MM.1S (cell line): ENCODE measurements around the gene MBD5.

Experiments used
- DNase-seq: peaks from one replicate; pipeline ENCODE4 v3.0.0-alpha.2; 2015
- H2AFZ ChIP-seq: fragments of 300-600 bp; sonication (generic); 2 replicates; pipeline ENCODE4 v1.6.0; 2016; ENCODE audit warnings: antibody characterized with exemption, low read length
- H3F3A ChIP-seq: fragments of 300-600 bp; sonication (generic); 2 replicates; pipeline ENCODE4 v1.6.1; 2016; ENCODE audit warnings: mild to moderate bottlenecking, antibody characterized with exemption, low read length, moderate library complexity, mixed read lengths; ENCODE audit not compliant: insufficient read depth
- H3K27ac ChIP-seq: fragments of 300-600 bp; sonication (generic); 2 replicates; pipeline ENCODE4 v1.5.1; 2016; ENCODE audit warnings: mild to moderate bottlenecking, low read length
- H3K27me3 ChIP-seq: fragments of 300-600 bp; sonication (generic); replicated peaks from 2 replicates; pipeline ENCODE4 v1.6.0; 2016; ENCODE audit warnings: low read length; ENCODE audit not compliant: insufficient read depth
- H3K36me3 ChIP-seq: fragments of 300-600 bp; sonication (generic); replicated peaks from 2 replicates; pipeline ENCODE4 v1.6.1; 2016; ENCODE audit warnings: mild to moderate bottlenecking, low read length, mixed read lengths; ENCODE audit not compliant: insufficient read depth
- H3K4me1 ChIP-seq: fragments of 300-600 bp; sonication (generic); 2 replicates; pipeline ENCODE4 v1.6.1; 2016; ENCODE audit warnings: low read length, mixed read lengths
- H3K4me2 ChIP-seq: fragments of 300-600 bp; sonication (generic); 2 replicates; pipeline ENCODE4 v1.6.0; 2016; ENCODE audit warnings: low read depth, low read length
- H3K4me3 ChIP-seq: fragments of 300-600 bp; sonication (generic); 2 replicates; pipeline ENCODE4 v1.5.1; 2016; ENCODE audit warnings: low read length, mixed read lengths
- H3K79me2 ChIP-seq: fragments of 300-600 bp; sonication (generic); 2 replicates; pipeline ENCODE4 v1.6.1; 2016; ENCODE audit warnings: mixed run types, low read length, mixed read lengths
- H3K9ac ChIP-seq: fragments of 300-600 bp; sonication (generic); 2 replicates; pipeline ENCODE4 v1.6.1; 2016; ENCODE audit warnings: low read length, mixed read lengths
- H3K9me2 ChIP-seq: fragments of 300-600 bp; sonication (generic); replicated peaks from 2 replicates; pipeline ENCODE4 v1.6.1; 2016; ENCODE audit warnings: mild to moderate bottlenecking, low read length, mixed read lengths; ENCODE audit not compliant: insufficient read depth
- H3K9me3 ChIP-seq: fragments of 300-600 bp; sonication (generic); replicated peaks from 2 replicates; pipeline ENCODE4 v1.6.1; 2016; ENCODE audit warnings: mild to moderate bottlenecking, low read length, mixed read lengths; ENCODE audit not compliant: insufficient read depth
- H4K20me1 ChIP-seq: fragments of 300-600 bp; sonication (generic); 2 replicates; pipeline ENCODE4 v1.6.1; 2016; ENCODE audit warnings: mild to moderate bottlenecking, low read length, moderate library complexity, mixed read lengths; ENCODE audit not compliant: insufficient read depth
- CTCF ChIP-seq: fragments of 300-600 bp; sonication (generic); IDR thresholded peaks from 2 replicates; pipeline ENCODE4 v1.5.1; 2016; ENCODE audit warnings: antibody characterized with exemption, low read length, mixed read lengths
- EZH2 ChIP-seq: fragments of 300-600 bp; sonication (generic); optimal IDR thresholded peaks from 2 replicates; pipeline ENCODE3; 2017; ENCODE audit warnings: low read depth, mild to moderate bottlenecking, antibody characterized with exemption, low read length, mixed read lengths
- EZH2phosphoT487 ChIP-seq: fragments of 300-600 bp; sonication (generic); IDR thresholded peaks from 2 replicates; pipeline ENCODE4 v1.6.1; 2018; ENCODE audit warnings: antibody characterized with exemption, low read length

The MBD5 gene

GRCh38 chr2:148279216-148279615 is 258.3 kb downstream of the MBD5 start:
- H3K79me2 ChIP-seq: no peaks in the 10 kb centered on the region
- H2AFZ ChIP-seq: no peak overlapping the region
- H3K9ac ChIP-seq: no peak overlapping the region
- no peaks in the 10 kb centered on the region for H3K4me1 ChIP-seq
- no peak overlapping the region for H3K27ac ChIP-seq
- H3K9me3 ChIP-seq: no peaks in the 10 kb centered on the region
- TF ChIP-seq CTCF: no peak
- TF ChIP-seq EZH2: no peak
- no peaks in the 10 kb centered on the region for H3K36me3 ChIP-seq
- H3K4me3 ChIP-seq: no peak overlapping the region
- no peaks in the 10 kb centered on the region for H4K20me1 ChIP-seq
- H3K27me3 ChIP-seq: no peaks in the 10 kb centered on the region
- H3K9me2 ChIP-seq: no peaks in the 10 kb centered on the region
- DNase-seq: no peak
- no peaks in the 10 kb centered on the region for H3F3A ChIP-seq
- no peak overlapping the region for H3K4me2 ChIP-seq

- no peaks in the 10 kb centered on the region for H3K4me1 ChIP-seq
- no peak for DNase-seq
Observed at GRCh38 chr2:148282201-148282600, 261.3 kb downstream of the MBD5 start.

GRCh38 chr2:148292431-148292830 is 271.5 kb downstream of the MBD5 start:
- TF ChIP-seq CTCF (no peak), EZH2 (no peak), EZH2phosphoT487 (no peak)
- no peak overlapping the region for H3K4me3 ChIP-seq
- H3K36me3 ChIP-seq: no peaks in the 10 kb centered on the region
- no peaks in the 10 kb centered on the region for H3K27me3 ChIP-seq
- DNase-seq: no peak
- H3K9me2 ChIP-seq: no peaks in the 10 kb centered on the region
- no peak overlapping the region for H2AFZ ChIP-seq
- H4K20me1 ChIP-seq: no peaks in the 10 kb centered on the region
- H3K4me1 ChIP-seq: no peaks in the 10 kb centered on the region
- H3F3A ChIP-seq: no peaks in the 10 kb centered on the region
- H3K9me3 ChIP-seq: no peaks in the 10 kb centered on the region
- no peak overlapping the region for H3K9ac ChIP-seq
- H3K79me2 ChIP-seq: no peaks in the 10 kb centered on the region
- no peak overlapping the region for H3K4me2 ChIP-seq
- H3K27ac ChIP-seq: no peak overlapping the region

More at GRCh38 chr2:148282201-148282600, 261.3 kb downstream of the MBD5 start:
- no peaks in the 10 kb centered on the region for H3K79me2 ChIP-seq
- H3K9ac ChIP-seq: no peak overlapping the region
- H3K27ac ChIP-seq: no peak overlapping the region
- no peaks in the 10 kb centered on the region for H3K27me3 ChIP-seq
- H2AFZ ChIP-seq: no peak overlapping the region
- no peak overlapping the region for H3K4me2 ChIP-seq
- TF ChIP-seq CTCF: no peak
- H3F3A ChIP-seq: no peaks in the 10 kb centered on the region
- no peaks in the 10 kb centered on the region for H4K20me1 ChIP-seq
- no peaks in the 10 kb centered on the region for H3K9me2 ChIP-seq
- H3K9me3 ChIP-seq: no peaks in the 10 kb centered on the region
- H3K36me3 ChIP-seq: no peaks in the 10 kb centered on the region
- H3K4me3 ChIP-seq: no peak overlapping the region

- H3K9me2 ChIP-seq: no peaks in the 10 kb centered on the region
- TF ChIP-seq EZH2: no peak
- no peak for TF ChIP-seq CTCF
- no peak for TF ChIP-seq EZH2phosphoT487
- DNase-seq: no peak
- H3K27me3 ChIP-seq: no peaks in the 10 kb centered on the region
- no peaks in the 10 kb centered on the region for H3K9me3 ChIP-seq
- no peak overlapping the region for H3K4me3 ChIP-seq
- H3K36me3 ChIP-seq: no peaks in the 10 kb centered on the region
- no peak overlapping the region for H3K9ac ChIP-seq
- H2AFZ ChIP-seq: no peak overlapping the region
- no peak overlapping the region for H3K27ac ChIP-seq
- no peaks in the 10 kb centered on the region for H3F3A ChIP-seq
- H4K20me1 ChIP-seq: no peaks in the 10 kb centered on the region
- H3K79me2 ChIP-seq: no peaks in the 10 kb centered on the region
- H3K4me2 ChIP-seq: no peak overlapping the region
- H3K4me1 ChIP-seq: no peaks in the 10 kb centered on the region
Observed at GRCh38 chr2:148298196-148298595, 277.3 kb downstream of the MBD5 start.
